Fibroblast of skin of right quadriceps (primary cell): ENCODE measurements around the gene OSTC.

ENCODE experiments used
- DNase-seq: peaks from one replicate; pipeline ENCODE4 v3.0.0-alpha.2; 2013

OSTC gene

DNA sequence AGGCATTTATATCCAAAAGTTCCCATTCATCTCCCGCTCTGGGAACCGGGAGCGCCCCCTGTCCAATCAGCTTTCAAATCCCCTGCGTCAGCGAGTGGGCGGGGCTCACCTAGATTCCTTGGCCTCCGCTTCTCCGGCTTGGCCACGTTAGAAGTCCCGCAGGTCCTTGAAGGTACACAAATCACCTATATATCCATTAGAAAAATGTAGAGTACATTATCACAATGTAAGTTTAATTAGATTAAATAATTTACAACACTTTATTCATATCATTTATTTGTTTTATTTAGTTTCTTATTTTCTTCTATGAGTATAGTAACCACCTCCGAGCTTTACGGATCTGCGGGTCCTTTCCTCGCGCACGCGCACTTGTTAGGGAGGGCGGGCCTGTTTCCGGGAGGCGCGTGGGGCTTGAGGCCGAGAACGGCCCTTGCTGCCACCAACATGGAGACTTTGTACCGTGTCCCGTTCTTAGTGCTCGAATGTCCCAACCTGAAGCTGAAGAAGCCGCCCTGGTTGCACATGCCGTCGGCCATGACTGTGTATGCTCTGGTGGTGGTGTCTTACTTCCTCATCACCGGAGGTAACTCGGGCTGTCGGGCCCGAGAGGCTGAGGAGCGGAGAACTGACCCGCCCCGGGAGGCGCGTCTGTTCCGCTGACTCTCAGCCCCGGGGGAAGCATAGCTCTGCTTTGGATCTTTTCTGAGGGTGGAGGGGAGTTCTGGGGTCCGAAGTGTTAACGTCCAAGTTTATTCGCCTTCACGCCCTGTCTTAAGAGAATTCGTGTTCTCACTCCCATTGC, at the start of gene OSTC:
Gene OSTC, plus strand, starts transcription at position 388 of the 802 bp plus-strand sequence. Its CDS starts 57 bp downstream, at position 445.
- DNase-seq, result peak; percentile 98

DNA sequence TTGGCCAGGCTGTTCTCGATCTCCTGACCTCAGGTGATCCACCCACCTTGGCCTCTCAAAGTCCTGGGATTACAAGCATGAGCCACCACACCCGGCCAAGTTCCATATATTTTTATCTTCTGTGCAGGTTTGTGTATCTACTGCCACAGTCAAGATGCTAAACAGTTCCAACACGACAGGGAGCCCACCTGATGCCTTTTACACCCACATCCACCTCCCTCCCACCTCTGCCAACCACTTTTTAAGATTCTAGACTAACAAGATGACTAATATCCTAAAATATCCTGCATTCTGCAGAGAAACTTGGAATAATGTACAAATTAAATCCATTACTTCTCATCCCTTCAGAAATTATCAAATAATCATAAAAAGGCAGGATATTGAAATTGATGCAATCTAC, 49.3 kb upstream of the OSTC start:
- DNase-seq, result no peak

DNA sequence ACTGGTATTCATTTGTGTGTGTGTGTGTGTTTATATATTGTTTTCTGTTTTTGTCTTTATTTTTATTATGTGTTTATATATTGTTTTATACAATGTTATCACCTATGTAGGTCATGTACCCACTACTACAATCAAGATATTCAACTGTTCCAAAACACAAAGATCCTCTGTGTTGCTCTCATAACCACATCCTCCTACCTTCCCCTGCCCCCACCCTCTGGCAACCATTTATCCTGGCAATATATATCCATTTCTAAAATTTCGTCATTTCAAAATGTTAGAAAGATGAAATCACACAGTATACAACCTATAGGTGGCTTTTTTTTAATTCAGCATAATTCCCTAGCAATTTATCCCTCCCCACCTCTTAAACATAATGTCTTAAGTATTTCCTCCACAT, 48.9 kb upstream of the OSTC start:
- peak; percentile 10 for DNase-seq

DNA sequence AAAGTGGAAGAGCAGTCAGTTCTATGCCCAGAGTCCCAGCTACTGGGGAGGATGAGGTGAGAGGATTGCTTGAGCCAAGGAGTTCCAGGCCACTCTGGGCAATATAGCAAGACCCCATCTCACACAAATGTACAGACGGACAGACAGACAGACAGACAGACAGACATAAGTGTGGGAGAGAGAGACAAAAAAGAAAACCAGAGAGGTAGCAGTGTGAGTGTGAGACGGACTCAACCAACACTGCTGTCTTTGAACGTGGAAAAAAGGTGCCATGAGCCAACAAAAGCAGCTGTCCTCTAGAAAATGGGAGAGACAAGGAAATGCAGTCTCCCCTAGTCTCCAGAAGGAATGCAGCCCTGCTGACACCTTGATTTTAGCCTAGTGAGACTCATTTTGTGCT, 48.2 kb upstream of the OSTC start:
- DNase-seq, result no peak

DNA sequence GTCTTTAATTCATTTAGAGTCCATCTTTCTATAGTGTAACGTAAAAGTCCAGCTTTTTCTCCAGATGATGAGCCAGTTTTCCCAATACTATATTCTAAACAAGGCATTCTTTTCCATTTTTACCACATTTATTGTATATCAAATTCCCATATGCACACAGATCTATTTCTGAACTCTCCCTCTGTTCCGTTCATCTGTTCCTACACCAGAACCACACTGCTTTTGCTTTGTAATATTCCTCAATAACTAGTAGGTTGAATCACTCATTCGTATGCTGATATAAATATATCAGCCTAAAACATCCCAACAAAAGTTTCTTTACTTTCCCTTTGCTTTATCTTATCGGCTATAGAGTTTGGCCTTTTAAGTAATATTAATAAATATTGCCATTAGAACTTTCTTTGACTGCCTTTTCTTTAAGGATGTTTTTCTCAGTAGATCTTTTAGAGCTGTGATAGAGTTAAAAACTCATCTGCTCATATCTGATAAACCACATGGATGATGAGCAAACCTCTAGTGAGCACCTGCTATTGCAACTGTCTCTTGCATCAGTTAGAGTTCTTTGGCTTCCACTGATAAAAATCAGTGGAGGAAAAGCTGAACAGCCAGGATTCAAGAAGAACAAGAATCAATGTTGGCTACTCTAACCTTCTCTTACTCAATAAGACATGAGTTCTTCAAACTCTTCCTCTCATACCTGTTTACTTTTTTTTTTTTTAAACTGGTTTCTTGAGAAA, 43.2 kb upstream of the OSTC start:
- no peak for DNase-seq

DNA sequence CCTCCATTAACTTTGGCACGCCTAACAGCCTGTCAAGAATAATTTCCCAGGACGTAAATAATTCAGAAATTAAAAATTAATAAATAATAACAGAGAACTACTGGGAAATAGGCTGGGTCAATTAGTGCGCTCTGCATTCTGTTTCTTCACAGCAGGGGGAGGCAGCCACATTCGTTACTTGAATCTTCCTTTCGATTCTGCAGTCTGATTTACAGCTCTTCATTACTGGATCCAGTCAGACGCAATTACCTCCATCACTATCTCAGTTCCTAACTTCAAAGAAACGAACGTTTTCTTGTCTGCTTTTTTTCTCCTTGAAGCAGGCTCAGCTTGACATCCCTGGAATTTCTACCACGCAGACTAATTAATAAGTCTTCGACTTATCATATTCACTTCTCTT, 39.0 kb upstream of the OSTC start:
- DNase-seq, result peak; percentile 31

DNA sequence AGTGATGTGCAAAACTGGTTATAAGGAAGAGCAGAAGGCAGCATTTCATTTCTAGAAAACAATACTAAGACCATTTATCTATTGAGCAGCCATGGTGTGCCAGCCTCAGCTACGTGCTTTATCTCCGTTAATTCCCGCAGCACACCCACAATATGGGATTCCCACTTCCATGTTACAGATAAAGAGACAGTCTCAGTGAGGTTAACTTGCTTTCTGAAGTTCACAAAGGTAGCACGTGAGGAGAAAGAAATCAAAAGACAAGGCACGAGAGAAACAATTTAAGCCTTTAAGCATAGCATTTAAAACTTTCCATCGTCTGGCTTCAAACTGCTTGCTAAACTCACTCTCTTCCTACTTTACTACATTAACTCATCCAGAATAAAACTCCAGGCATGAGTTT, 38.0 kb upstream of the OSTC start:
- DNase-seq, result no peak

DNA sequence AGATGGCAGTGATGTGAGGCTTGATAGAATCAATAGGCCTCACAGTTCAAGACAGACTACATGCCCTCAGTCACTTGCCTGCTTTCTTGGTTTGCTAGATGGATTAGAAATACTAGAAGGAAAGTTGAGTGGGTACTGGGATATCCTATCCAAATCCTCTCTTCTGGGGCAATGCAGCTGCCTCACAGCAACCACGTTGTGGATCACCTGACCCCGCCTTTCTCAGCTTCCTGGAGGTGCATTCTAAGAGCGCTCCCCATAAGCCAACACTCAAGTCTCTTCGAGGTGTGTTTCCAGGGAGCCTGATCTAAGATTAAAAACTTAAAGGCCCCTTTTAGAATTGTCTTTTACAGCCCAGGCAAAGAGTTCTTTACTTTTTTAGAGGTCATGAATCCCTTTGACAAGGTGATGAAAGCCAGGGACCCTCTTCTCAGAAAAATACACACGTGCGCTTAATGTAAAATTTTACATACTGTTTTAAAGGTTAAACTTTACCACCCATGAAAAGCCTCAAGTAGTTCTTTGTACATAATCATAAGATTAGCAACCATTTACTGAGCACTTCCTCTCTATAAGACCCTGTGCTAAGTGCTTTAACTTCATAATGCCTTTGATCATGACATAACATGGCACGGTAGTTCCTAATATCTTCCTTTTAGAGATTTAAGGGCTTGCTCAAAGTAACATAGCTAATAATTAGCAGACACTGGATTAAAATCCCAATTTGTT, 30.9 kb upstream of the OSTC start:
- no peak for DNase-seq

DNA sequence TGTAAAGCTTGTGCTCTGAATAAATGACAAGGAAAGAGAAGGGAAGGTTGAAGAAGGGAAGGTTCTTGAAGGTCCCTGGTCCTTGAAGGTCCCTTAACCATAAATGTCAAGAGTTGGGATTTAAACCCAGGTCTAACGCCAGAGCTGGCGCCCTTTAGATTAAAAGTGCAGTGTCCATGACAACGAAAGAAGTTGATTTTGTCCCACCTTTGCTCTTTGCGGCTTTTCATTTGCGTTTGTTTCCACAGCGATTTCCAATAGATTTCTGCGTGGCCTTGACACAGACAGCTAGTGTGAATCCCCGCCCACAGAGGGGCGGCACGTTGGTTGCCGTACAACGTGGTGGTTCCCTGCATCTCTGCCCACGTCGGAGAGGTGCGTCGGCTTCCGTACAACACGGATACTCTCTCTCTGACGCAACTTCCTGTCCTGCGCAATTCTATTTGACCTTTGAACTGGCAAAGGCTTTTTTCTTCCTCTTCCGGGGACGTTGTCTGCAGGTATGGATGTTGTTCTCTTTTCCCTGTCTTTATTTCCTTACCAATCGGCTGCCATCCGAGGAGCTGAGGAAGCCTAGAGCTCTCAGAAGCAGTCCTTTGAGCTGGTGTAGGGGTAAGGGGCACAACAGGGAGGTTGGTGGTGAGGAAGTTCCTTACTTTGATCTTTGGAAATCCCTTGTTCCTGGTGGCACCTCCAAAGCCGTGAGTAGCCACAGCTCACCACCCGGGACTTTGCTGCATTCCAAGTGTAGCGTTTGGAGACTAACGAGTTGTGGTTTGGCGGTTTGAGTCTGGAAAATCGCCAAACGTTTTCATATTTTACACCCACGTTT, 30.1 kb upstream of the OSTC start, which contains the start of gene RPL34:
Gene RPL34, plus strand, starts transcription at position 476 of the 832 bp plus-strand sequence. CDS start 1,384 bp downstream, outside the sequence.
- peak; percentile 98 for DNase-seq

DNA sequence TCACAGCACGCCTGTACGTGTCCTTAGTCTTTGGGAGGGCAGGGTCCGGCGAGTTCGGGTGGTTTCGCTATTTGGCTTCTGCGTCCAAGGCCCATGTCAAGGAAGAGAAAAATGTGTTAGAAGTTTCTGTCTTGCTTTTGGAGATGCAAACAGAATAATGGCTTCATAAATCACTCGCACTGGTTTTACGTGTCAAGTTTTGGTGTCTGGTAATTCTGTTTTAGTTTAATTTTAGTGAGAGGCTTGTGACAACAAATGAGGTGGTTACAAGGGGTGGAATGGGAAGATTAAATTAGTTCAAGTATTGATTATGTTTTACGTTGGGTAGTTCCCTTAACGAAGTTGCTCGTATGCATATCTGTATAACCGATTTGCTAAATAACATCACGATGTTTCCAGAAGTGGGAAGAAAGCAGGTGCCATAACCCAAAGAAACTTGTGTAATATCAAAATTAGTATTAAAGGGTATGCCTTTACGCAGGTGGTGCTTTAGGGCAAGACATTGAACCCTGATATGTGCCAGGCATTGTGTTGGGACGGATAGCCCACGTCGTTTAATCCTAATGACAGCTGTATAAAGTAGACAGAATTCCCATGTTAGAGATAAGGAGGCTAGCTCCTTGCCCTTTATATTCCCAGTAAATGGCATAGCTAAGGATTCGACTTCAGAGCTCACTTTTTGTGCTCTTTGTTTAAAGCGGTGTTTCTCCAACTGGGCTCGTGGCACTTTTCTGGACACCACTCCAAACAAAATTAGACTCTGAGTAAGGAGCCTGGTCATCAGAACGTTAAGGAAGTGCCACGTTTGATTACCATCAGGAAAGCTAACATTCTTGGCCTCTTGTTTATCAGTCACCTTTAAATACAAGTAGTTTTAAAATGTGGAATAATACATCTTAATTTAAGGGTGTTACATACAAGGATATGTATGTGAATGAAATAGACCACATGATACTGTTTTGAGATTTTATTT, 29.2 kb upstream of the OSTC start:
- DNase-seq, result no peak

DNA sequence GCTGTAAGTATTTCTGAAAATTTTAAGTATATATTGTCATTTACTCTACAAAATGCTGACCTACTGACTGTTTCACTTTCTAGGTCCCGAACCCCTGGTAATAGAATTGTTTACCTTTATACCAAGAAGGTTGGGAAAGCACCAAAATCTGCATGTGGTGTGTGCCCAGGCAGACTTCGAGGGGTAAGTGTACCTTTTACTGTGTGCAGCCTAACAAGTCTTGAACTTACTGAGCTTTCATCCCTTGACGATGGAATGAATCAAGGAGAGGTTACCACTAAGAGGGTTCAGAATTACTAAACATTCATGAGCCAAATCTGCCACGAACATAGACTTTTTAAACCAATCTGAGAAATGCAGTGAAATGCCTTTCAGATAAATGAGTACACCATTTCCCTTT, 28.4 kb upstream of the OSTC start:
- no peak for DNase-seq

DNA sequence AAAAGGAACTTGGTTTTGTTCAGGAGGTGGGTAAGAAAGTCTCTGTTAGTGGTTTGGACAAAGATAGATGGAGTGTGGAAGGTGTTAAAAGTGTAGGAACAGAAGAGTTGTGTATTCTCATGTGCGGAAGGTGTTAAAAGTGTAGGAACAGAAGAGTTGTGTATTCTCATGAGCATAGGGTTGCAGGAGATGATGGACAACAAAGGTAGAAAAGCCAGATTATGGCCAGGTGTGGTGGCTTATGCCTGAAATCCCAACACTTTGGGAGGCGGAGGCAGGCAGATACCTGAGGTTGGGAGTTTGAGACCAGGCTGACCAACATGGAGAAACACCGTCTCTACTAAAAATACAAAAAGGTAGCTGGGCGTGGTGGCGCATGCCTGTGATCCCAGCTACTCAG, 27.6 kb upstream of the OSTC start:
- no peak for DNase-seq

DNA sequence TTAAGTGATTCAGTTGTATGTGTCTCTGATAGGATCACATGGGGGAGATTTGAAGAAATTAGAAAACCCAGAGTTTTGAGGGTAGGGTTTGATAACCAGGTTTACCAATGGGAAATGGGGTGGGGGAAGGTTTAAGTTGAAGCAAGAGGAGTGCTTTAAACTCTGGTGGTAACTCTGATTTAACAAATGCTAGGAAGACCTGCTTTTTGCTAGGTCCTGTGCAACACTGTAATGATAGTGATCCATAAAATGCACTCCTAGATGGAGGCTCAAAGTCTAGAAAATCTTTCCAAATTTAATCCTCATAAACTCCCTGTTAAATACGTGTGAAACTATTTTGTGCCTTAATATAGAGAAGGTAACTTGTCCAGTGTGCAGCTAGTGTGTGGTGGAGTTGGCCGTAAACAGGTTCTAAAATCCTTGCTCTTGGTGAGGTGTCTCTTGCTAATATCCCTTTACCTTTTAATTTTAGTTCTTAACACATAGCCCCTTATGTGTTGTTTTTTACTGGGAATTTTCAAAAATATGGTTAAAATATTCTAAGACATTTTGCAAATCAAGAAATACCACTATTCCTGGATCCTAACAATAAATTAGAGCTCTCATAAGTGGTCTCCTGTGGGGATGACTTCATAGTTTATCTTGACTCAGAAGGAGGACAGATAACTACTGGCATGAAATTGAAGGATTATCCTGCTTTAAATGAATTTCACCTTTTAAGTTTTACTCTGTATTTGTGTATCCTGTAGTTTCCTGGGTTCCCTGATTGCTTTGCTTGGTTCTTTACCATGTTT, 25.9 kb upstream of the OSTC start:
- no peak for DNase-seq

DNA sequence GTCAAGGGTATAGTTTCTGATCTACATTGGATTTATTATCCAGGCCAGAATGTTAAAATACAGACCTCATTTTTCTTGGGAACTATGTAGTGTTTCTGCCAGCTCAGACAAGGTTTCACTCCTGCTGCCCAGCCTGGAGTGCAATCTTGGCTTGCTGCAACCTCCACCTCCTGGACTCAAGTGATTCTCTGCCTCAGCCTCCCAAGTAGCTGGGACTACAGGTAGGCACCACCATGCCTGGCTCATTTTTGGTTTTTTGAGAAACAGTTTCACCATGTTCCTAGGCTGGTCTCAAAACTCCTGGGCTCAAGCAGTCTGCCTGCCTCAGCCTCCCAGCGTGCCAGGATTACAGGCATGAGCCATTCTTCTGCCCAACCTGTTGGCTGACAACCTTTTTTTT, 24.3 kb upstream of the OSTC start:
- no peak for DNase-seq

DNA sequence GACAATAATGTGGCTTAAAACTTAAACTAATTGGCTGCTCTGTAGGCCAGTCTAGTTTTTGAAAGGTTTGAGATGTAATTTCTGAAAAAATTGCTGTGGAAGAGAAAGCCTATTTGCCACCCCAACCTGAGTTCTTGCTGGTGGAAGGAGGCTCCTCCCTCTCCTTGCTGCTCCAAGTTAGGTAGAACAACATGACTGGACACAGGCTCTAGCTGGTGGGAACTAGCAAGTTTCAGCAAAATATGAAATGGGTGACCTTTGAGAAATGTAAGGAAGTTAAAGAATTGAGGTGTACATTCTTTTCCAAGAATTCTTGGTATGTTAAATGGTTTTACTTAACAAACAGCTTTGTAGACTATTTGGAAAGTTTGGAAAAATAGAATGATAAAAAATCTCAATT, 22.0 kb upstream of the OSTC start:
- DNase-seq, result peak; percentile 27

DNA sequence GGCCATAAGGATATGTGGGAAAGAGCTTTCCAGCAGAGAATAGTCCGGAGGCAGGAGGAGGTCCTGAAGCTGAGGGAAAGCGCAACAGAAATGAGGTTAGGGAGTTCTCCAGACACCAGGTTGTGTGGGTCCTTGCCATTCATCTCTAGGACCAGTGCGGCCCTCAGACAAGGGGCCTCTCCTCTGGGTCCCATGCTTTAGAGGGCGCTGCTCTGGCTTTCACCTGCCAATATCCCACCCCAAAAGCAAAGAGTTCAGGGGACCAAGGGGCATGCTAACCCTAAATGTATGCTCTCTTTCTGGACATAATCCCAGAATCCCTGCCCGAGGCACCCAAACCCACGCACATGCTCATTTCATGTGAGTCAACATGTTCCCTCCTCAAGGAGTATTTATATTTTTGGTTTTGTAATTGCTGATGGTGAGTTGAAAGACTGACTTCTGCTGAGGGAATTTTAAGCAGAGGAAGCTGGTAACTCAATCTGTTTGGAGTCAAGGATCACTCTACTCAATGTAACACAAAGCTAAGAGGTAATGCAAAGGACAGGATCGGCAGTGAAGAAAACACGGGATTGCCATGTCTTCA, 15.2 kb upstream of the OSTC start:
- DNase-seq, result peak; percentile 15

DNA sequence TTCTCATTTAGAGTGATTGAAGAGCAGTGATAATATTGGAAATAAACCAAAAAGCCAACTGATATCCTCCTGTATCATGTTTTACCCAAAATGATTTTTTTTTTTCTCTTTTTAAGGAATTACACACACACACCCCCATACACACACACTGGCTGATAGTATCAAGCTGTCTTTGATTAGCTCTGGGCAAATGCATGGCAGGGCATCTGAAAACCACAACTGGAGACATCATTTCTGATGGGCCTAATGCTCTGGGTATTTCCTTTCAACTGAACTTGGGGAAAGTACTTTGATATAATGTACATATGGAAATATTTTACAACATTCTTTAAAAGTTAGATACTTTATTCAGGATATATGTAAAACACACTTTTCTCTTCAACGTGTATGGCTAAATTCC, 14.2 kb upstream of the OSTC start:
- peak; percentile 77 for DNase-seq

DNA sequence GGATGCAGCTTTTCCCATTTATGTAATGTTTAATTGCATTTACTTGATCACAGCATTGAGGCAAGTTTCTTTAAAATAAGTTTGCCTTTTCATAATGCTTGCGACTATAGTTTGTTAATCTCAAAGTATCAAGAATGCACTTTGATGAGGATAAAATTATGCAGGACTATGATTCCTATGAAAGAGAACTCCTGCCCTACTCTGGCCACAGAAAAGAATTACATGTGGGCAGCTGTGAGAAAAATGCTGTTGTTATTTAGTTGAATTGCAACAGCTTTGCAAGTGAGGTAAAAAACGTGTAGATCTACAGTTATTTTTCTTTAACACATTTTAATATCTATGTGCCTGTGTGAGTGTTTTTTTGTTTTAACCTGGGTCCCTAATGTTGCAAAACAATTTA, 12.5 kb upstream of the OSTC start:
- no peak for DNase-seq

DNA sequence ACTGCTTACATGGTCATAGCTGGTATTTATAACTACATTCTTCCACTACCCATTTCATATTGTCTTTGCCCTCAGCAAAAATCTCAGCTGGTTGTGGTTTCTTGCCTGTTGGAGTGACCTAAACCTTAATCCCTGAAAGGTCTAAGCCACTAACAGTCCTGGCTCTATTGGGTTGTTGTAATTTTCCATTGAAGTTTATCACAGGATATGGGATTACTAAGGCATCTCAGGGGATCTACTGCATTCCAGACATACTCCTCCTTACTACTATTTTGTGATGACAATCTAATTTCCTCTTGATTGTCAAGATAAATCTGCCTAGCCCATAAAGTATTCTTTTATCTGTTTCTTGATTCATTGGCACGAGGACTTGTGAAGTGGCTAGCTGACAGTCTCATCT, 6.2 kb upstream of the OSTC start:
- DNase-seq, result peak; percentile 82

DNA sequence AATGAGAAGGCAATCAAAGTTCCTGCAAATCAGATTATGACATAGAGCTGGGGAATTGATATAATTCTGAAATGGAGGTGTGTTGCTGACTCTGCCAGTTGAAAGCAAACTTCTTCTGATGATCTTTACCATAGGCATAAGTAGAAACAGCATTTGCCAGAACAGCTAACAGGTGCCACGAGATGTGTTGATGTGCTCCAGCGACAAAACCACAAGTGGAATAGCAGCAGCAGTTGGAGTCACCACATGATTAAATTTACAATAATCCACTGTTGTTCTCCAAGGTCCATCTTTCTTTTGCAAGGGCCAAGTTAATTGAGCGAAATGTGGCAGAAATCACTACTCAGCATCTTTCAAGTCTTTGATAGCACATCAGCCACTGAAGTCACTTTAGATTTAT, 3.7 kb upstream of the OSTC start:
- DNase-seq, result no peak
